ENCODE measurements around the gene POLR1E. TPM values are rescaled to one million over a fixed set of nuclear protein-coding genes. Genes with fewer than 3 reads are reported as not detected.
A peak's percentile ranks its signal among the peaks of the same experiment; 100 is the strongest.

POLR1E gene
- total RNA-seq, 1 experiment from 2014 or later: 31.4 TPM

DNA sequence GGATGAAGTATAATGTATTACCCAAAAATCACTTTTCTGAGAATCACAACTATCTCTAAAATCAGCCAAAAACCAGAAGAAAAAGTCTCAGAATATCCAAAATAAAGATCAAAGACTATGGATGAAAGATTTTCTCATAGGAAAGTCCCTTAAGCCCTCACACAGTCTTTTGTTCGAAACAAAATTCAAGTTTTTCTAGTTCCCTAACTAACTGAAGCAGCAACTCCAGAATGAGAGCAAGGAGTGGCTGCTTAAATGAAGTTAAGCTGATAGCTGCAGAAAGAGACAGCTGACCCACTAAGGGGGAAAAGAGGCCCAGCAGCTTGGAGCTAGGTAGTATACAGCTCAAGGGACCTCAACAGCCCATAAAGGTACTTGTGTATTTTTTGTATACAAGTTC, 28.9 kb upstream of the POLR1E start:
- no peaks in the 10 kb centered on the region for H3K27me3 Mint-ChIP-seq (ENCODE audit: low read depth)
- H3K36me3 Mint-ChIP-seq: peaks cover 10% of the 10 kb centered on the region
- no peak overlapping the region for H3K4me3 Mint-ChIP-seq
- H3K4me1 Mint-ChIP-seq: peaks cover 19% of the 10 kb centered on the region
- ChIA-PET CTCF (interaction anchor here (1.1 kb wide), 1 partner anchor 46 kb away, joined by 3 read pairs; no protein-coding TSS in a partner anchor), POLR2A (interaction anchor here (1.1 kb wide), 1 partner anchor 8 kb away, joined by 3 read pairs; the partner anchor contains the start of gene ZBTB5)
- no peaks in the 10 kb centered on the region; the same call in 1 of the 2 replicates for H3K9me3 Mint-ChIP-seq
- ATAC-seq: no peak
- no peak overlapping the region for H3K27ac Mint-ChIP-seq
- DNase-seq (ENCODE audit: low spot score): no peak
- TF ChIP-seq KAT7 (CRISPR knock-in tag; IDR thresholded peaks at IDR 0.05; ENCODE audit: borderline replicate concordance): no peak
- no peak for TF ChIP-seq TEAD1 (CRISPR knock-in tag; IDR thresholded peaks at IDR 0.05)
- TF ChIP-seq ESRRA (CRISPR knock-in tag; IDR thresholded peaks at IDR 0.05; ENCODE audit: borderline replicate concordance): no peak
- TF ChIP-seq RORB (CRISPR knock-in tag; IDR thresholded peaks at IDR 0.05): no peak
- TF ChIP-seq, protein P1, sequence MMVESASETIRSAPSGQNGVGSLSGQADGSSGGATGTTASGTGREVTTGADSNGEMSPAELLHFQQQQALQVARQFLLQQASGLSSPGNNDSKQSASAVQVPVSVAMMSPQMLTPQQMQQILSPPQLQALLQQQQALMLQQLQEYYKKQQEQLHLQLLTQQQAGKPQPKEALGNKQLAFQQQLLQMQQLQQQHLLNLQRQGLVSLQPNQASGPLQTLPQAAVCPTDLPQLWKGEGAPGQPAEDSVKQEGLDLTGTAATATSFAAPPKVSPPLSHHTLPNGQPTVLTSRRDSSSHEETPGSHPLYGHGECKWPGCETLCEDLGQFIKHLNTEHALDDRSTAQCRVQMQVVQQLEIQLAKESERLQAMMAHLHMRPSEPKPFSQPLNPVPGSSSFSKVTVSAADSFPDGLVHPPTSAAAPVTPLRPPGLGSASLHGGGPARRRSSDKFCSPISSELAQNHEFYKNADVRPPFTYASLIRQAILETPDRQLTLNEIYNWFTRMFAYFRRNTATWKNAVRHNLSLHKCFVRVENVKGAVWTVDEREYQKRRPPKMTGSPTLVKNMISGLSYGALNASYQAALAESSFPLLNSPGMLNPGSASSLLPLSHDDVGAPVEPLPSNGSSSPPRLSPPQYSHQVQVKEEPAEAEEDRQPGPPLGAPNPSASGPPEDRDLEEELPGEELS (CRISPR knock-in tag; IDR thresholded peaks at IDR 0.05): no peak
- TF ChIP-seq EMX1 (CRISPR knock-in tag; IDR thresholded peaks at IDR 0.05): no peak
- no peak for TF ChIP-seq ZNF671 (CRISPR knock-in tag; IDR thresholded peaks at IDR 0.05)
- no peak for TF ChIP-seq FOXJ3 (CRISPR knock-in tag; IDR thresholded peaks at IDR 0.05; ENCODE audit: borderline replicate concordance)
- TF ChIP-seq, protein P2, sequence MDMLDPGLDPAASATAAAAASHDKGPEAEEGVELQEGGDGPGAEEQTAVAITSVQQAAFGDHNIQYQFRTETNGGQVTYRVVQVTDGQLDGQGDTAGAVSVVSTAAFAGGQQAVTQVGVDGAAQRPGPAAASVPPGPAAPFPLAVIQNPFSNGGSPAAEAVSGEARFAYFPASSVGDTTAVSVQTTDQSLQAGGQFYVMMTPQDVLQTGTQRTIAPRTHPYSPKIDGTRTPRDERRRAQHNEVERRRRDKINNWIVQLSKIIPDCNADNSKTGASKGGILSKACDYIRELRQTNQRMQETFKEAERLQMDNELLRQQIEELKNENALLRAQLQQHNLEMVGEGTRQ (CRISPR knock-in tag; IDR thresholded peaks at IDR 0.05): no peak
- TF ChIP-seq, protein P3, sequence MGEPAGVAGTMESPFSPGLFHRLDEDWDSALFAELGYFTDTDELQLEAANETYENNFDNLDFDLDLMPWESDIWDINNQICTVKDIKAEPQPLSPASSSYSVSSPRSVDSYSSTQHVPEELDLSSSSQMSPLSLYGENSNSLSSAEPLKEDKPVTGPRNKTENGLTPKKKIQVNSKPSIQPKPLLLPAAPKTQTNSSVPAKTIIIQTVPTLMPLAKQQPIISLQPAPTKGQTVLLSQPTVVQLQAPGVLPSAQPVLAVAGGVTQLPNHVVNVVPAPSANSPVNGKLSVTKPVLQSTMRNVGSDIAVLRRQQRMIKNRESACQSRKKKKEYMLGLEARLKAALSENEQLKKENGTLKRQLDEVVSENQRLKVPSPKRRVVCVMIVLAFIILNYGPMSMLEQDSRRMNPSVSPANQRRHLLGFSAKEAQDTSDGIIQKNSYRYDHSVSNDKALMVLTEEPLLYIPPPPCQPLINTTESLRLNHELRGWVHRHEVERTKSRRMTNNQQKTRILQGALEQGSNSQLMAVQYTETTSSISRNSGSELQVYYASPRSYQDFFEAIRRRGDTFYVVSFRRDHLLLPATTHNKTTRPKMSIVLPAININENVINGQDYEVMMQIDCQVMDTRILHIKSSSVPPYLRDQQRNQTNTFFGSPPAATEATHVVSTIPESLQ (CRISPR knock-in tag; IDR thresholded peaks at IDR 0.05): no peak
- TF ChIP-seq GTF2I (CRISPR knock-in tag; conservative IDR thresholded peaks at IDR 0.05): no peak
- TF ChIP-seq ZNF416 (CRISPR knock-in tag; IDR thresholded peaks at IDR 0.05): no peak
- no peak for TF ChIP-seq IRF2 (CRISPR knock-in tag; IDR thresholded peaks at IDR 0.05; ENCODE audit: borderline replicate concordance, low read depth)
- TF ChIP-seq ZNF121 (CRISPR knock-in tag; IDR thresholded peaks at IDR 0.05): no peak
- TF ChIP-seq, protein P4, sequence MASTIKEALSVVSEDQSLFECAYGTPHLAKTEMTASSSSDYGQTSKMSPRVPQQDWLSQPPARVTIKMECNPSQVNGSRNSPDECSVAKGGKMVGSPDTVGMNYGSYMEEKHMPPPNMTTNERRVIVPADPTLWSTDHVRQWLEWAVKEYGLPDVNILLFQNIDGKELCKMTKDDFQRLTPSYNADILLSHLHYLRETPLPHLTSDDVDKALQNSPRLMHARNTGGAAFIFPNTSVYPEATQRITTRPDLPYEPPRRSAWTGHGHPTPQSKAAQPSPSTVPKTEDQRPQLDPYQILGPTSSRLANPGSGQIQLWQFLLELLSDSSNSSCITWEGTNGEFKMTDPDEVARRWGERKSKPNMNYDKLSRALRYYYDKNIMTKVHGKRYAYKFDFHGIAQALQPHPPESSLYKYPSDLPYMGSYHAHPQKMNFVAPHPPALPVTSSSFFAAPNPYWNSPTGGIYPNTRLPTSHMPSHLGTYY (CRISPR knock-in tag; IDR thresholded peaks at IDR 0.05): no peak
- TF ChIP-seq SOX15 (CRISPR knock-in tag; IDR thresholded peaks at IDR 0.05): no peak

DNA sequence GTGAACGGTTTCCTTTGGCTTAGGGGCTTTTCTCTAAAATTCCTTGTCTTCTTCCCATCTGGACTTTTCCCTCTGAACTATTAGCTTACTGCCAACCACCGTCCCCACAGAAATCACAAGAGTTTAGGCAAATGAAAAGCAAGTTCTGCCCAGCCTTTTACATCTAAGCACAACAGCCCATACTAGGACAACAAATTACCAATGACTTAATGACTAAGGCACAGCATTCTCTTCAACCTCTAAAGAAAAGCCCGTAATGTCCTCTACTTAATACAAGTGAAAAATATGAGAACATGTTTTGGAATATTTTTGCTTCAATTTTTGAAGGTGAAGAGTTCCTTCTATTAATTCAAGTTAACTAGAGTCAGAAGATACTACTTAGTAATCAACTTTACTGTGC, 21.7 kb upstream of the POLR1E start:
- ChIA-PET POLR2A (no interaction called here), CTCF (interaction anchor here (0.6 kb wide), 1 partner anchor 18 kb away, joined by 3 read pairs; no protein-coding TSS in a partner anchor)

More for the DNA sequence above, 21.7 kb upstream of the POLR1E start:
- H3K36me3 Mint-ChIP-seq: peaks cover 12% of the 10 kb centered on the region
- no peak for ATAC-seq
- no peak for DNase-seq (ENCODE audit: low spot score)
- H3K27ac Mint-ChIP-seq: peak overlapping the region; percentile 99
- H3K4me1 Mint-ChIP-seq: peaks cover 31% of the 10 kb centered on the region
- H3K27me3 Mint-ChIP-seq (ENCODE audit: low read depth): no peaks in the 10 kb centered on the region
- peak overlapping the region; percentile 98 for H3K4me3 Mint-ChIP-seq
- no peaks in the 10 kb centered on the region for H3K9me3 Mint-ChIP-seq
- no peak for TF ChIP-seq IRF2 (CRISPR knock-in tag; IDR thresholded peaks at IDR 0.05; ENCODE audit: borderline replicate concordance, low read depth)
- TF ChIP-seq, protein P5, sequence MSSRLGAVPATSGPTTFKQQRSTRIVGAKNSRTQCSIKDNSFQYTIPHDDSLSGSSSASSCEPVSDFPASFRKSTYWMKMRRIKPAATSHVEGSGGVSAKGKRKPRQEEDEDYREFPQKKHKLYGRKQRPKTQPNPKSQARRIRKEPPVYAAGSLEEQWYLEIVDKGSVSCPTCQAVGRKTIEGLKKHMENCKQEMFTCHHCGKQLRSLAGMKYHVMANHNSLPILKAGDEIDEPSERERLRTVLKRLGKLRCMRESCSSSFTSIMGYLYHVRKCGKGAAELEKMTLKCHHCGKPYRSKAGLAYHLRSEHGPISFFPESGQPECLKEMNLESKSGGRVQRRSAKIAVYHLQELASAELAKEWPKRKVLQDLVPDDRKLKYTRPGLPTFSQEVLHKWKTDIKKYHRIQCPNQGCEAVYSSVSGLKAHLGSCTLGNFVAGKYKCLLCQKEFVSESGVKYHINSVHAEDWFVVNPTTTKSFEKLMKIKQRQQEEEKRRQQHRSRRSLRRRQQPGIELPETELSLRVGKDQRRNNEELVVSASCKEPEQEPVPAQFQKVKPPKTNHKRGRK (CRISPR knock-in tag; IDR thresholded peaks at IDR 0.05; ENCODE audit: borderline replicate concordance): no peak

Data from WTC11 (cell line).